Osteoblast (primary cell): ENCODE results near the gene CORO2A. TPM values are rescaled to one million over a fixed set of nuclear protein-coding genes. Genes with fewer than 3 reads are reported as not detected.

Experiments
- DNase-seq: peaks from one replicate; pipeline ENCODE4 v3.0.0; 2011; ENCODE audit warnings: low spot score, mixed read lengths; ENCODE audit not compliant: insufficient read length; ENCODE audit errors: missing footprints
- H2AFZ ChIP-seq: 2 replicates; pipeline ENCODE4 v1.6.0; 2011; ENCODE audit warnings: mild to moderate bottlenecking, low read length
- H3K27ac ChIP-seq: 2 replicates; pipeline ENCODE4 v1.5.1; 2011; ENCODE audit warnings: mild to moderate bottlenecking, low read depth, low read length, moderate library complexity
- H3K27me3 ChIP-seq: 2 replicates; pipeline ENCODE4 v1.6.0; 2012; ENCODE audit warnings: mild to moderate bottlenecking, control low read depth, inconsistent platforms, low read length, moderate library complexity; ENCODE audit not compliant: insufficient read depth
- H3K36me3 ChIP-seq: 2 replicates; pipeline ENCODE4 v1.5.1; 2011; ENCODE audit warnings: mild to moderate bottlenecking, low read length, control low read depth, moderate library complexity; ENCODE audit not compliant: insufficient read depth
- H3K4me1 ChIP-seq: 2 replicates; pipeline ENCODE4 v1.5.1; 2011; ENCODE audit warnings: mild to moderate bottlenecking, low read length, control low read depth, moderate library complexity; ENCODE audit not compliant: insufficient read depth
- H3K4me2 ChIP-seq: 2 replicates; pipeline ENCODE4 v1.6.0; 2011; ENCODE audit warnings: mild to moderate bottlenecking, low read length; ENCODE audit not compliant: insufficient read depth
- H3K4me3 ChIP-seq: fragments of 200-600 bp; sonication (generic); 3 replicates; pipeline ENCODE4 v1.5.1; 2012; ENCODE audit warnings: mild to moderate bottlenecking, low read length, inconsistent platforms; ENCODE audit not compliant: insufficient read depth
- H3K79me2 ChIP-seq: 2 replicates; pipeline ENCODE4 v1.6.0; 2012; ENCODE audit warnings: mild to moderate bottlenecking, low read length, control low read depth, inconsistent platforms; ENCODE audit not compliant: insufficient read depth
- H3K9me3 ChIP-seq: 2 replicates; pipeline ENCODE4 v1.5.1; 2011; ENCODE audit warnings: low read depth, low read length, control low read depth
- H4K20me1 ChIP-seq: 2 replicates; pipeline ENCODE4 v1.6.0; 2012; ENCODE audit warnings: mild to moderate bottlenecking, low read length, control low read depth; ENCODE audit not compliant: insufficient read depth
- total RNA-seq: library from RNA; depleted of rRNA; stranded (reverse); fragments of >200 nt; gene quantifications from 2 replicates; pipeline ENCODE4 v1.2.3, GENCODE V29; 2012
- TF ChIP-seq, protein P1 (sequence below): IDR thresholded peaks from 2 replicates; pipeline ENCODE4 v1.5.1; 2011; ENCODE audit warnings: mild to moderate bottlenecking, low read depth, low read length, moderate library complexity; ENCODE audit errors: extremely low read depth

The CORO2A gene
- total RNA-seq, 1 donor, result 0.72 TPM

- no peak overlapping the region for H3K27ac ChIP-seq
- no peaks in the 10 kb centered on the region for H3K79me2 ChIP-seq
- DNase-seq, result peak; percentile 46
- H3K4me3 ChIP-seq, result no peak overlapping the region
- H3K36me3 ChIP-seq, result no peaks in the 10 kb centered on the region
- TF ChIP-seq, protein P1, sequence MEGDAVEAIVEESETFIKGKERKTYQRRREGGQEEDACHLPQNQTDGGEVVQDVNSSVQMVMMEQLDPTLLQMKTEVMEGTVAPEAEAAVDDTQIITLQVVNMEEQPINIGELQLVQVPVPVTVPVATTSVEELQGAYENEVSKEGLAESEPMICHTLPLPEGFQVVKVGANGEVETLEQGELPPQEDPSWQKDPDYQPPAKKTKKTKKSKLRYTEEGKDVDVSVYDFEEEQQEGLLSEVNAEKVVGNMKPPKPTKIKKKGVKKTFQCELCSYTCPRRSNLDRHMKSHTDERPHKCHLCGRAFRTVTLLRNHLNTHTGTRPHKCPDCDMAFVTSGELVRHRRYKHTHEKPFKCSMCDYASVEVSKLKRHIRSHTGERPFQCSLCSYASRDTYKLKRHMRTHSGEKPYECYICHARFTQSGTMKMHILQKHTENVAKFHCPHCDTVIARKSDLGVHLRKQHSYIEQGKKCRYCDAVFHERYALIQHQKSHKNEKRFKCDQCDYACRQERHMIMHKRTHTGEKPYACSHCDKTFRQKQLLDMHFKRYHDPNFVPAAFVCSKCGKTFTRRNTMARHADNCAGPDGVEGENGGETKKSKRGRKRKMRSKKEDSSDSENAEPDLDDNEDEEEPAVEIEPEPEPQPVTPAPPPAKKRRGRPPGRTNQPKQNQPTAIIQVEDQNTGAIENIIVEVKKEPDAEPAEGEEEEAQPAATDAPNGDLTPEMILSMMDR, result no peak
- no peaks in the 10 kb centered on the region for H3K27me3 ChIP-seq
- H2AFZ ChIP-seq, result no peak overlapping the region
- H3K4me2 ChIP-seq, result no peak overlapping the region
- no peaks in the 10 kb centered on the region for H4K20me1 ChIP-seq
- H3K4me1 ChIP-seq, result no peaks in the 10 kb centered on the region
- no peaks in the 10 kb centered on the region for H3K9me3 ChIP-seq
Measured at GRCh38 chr9:98144631-98145030, 47.8 kb downstream of the CORO2A start.

- no peak overlapping the region for H3K4me3 ChIP-seq
- no peak overlapping the region for H3K4me2 ChIP-seq
- H3K27ac ChIP-seq, result no peak overlapping the region
- TF ChIP-seq, protein P1, result no peak
- no peaks in the 10 kb centered on the region for H3K9me3 ChIP-seq
- no peaks in the 10 kb centered on the region for H3K36me3 ChIP-seq
- no peaks in the 10 kb centered on the region for H3K4me1 ChIP-seq
- H2AFZ ChIP-seq, result no peak overlapping the region
- H4K20me1 ChIP-seq, result no peaks in the 10 kb centered on the region
- no peaks in the 10 kb centered on the region for H3K27me3 ChIP-seq
- no peak for DNase-seq
- H3K79me2 ChIP-seq, result no peaks in the 10 kb centered on the region
Measured at GRCh38 chr9:98144076-98144475, 48.4 kb downstream of the CORO2A start.

- no peaks in the 10 kb centered on the region for H3K9me3 ChIP-seq
Measured at GRCh38 chr9:98142925-98143481, 49.4 kb downstream of the CORO2A start.

DNA sequence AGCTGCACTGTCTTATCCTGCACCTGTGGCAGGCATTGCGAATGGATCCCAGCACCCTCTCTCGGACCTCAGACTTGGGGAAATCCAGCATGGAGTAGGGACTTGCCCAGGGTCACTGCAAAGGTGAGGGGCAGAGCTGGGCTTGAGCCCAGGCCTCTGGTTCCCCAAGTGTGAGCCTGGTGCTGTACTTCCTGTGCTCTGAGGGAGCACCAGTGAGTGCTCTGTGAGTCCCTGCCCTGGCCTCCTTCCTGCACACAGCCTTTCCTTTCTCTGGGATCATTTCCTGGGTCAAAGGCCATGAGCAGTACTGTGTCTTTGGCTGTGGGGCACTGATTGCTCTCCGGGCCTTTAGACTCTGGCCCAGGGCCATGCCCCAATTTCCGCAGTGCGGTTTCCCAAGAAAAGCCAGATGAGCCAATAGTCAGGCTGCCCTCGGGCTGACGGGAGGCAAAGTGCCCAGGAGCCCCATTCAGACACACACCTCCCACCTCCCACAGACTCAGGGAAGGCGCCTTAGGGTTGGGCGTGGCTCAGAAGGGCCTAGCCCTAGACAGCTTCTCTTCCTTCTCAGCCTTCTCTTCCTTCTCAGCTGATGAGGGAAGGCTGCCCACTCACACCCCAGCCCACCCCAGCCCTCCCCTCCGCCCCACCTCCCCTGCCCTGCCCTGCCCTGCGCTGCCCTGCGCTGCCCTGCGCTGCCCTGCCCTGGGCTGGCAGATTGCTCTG lies 50.1 kb downstream of the CORO2A start:
- no peaks in the 10 kb centered on the region for H3K27me3 ChIP-seq
- peak overlapping the region; percentile 65 for H2AFZ ChIP-seq
- H3K79me2 ChIP-seq, result no peaks in the 10 kb centered on the region
- TF ChIP-seq, protein P1, result no peak
- H3K9me3 ChIP-seq, result no peaks in the 10 kb centered on the region
- H3K4me1 ChIP-seq, result no peaks in the 10 kb centered on the region
- H3K27ac ChIP-seq, result no peak overlapping the region
- H4K20me1 ChIP-seq, result no peaks in the 10 kb centered on the region
- peak; percentile 62 for DNase-seq
- H3K4me2 ChIP-seq, result no peak overlapping the region
- H3K36me3 ChIP-seq, result no peaks in the 10 kb centered on the region
- H3K4me3 ChIP-seq, result no peak overlapping the region

More at GRCh38 chr9:98142925-98143481, 49.4 kb downstream of the CORO2A start:
- Histone ChIP-seq H3K4me1 (no peaks in the 10 kb centered on the region), H3K79me2 (no peaks in the 10 kb centered on the region), H3K27me3 (no peaks in the 10 kb centered on the region), H3K27ac (no peak overlapping the region), H2AFZ (no peak overlapping the region), H3K4me3 (no peak overlapping the region), H4K20me1 (no peaks in the 10 kb centered on the region), H3K4me2 (no peak overlapping the region), H3K36me3 (no peaks in the 10 kb centered on the region)
- TF ChIP-seq, protein P1, result no peak
- peak; percentile 71 for DNase-seq
